Caco-2 (cell line): ENCODE results near the gene KLK8. TPM values are rescaled to one million over a fixed set of nuclear protein-coding genes. Genes with fewer than 3 reads are reported as not detected.

ENCODE experiments used
- BruUV-seq: library from RNA; stranded (reverse); fragments of 400-500 nt; replicated peaks from 2 replicates; lab custom pipeline; 2021; lab: Mats Ljungman, UMichigan
- CTCF ChIA-PET: fragments of 300-600 bp; sonication (Branson Sonifier 250); formaldehyde crosslinking; loops from one replicate; lab custom pipeline; 2022; ENCODE audit warnings: antibody characterized with exemption; lab: Charles Lee
- POLR2A ChIA-PET: fragments of 300-600 bp; sonication (Branson Sonifier 250); formaldehyde crosslinking; loops from one replicate; lab custom pipeline; 2022; ENCODE audit warnings: antibody characterized with exemption; lab: Charles Lee
- DNase-seq, 2 experiments: peaks; one replicate each; pipeline versions ENCODE4 v3.0.0 to v3.0.0-alpha.2; 2020 to 2022
- H3K27me3 ChIP-seq: replicated peaks from 2 replicates; pipeline ENCODE4 v1.6.0; 2011; ENCODE audit warnings: low read length; ENCODE audit not compliant: control insufficient read depth, insufficient read depth
- H3K36me3 ChIP-seq: 2 replicates; pipeline ENCODE4 v1.5.1; 2011; ENCODE audit warnings: low read length; ENCODE audit not compliant: control insufficient read depth, insufficient read depth
- H3K4me1 ChIP-seq: fragments of 250-450 bp; sonication (Bioruptor Pico); 2 replicates; pipeline ENCODE4 v1.5.1; 2020; ENCODE audit warnings: mild to moderate bottlenecking
- H3K4me3 ChIP-seq: 2 replicates; pipeline ENCODE4 v1.5.1; 2011; ENCODE audit warnings: low read depth, mild to moderate bottlenecking, control low read depth, low read length
- H3K9me3 ChIP-seq: fragments of 250-450 bp; sonication (Bioruptor Pico); 2 replicates; pipeline ENCODE4 v1.5.1; 2020; ENCODE audit warnings: mild to moderate bottlenecking, moderate library complexity
- H3K27ac Mint-ChIP-seq: one replicate; pipeline ENCODE4 v1.8.0; 2022; ENCODE audit warnings: mixed read lengths; ENCODE audit not compliant: unreplicated experiment
- H3K27me3 Mint-ChIP-seq: one replicate; pipeline ENCODE4 v1.8.0; 2022; ENCODE audit warnings: mixed read lengths; ENCODE audit not compliant: insufficient read depth, unreplicated experiment
- H3K36me3 Mint-ChIP-seq: one replicate; pipeline ENCODE4 v1.8.0; 2022; ENCODE audit warnings: mild to moderate bottlenecking, mixed read lengths; ENCODE audit not compliant: insufficient read depth, unreplicated experiment
- H3K4me1 Mint-ChIP-seq: one replicate; pipeline ENCODE4 v1.8.0; 2022; ENCODE audit warnings: low read depth, mixed read lengths; ENCODE audit not compliant: unreplicated experiment
- H3K4me3 Mint-ChIP-seq: one replicate; pipeline ENCODE4 v1.8.0; 2022; ENCODE audit warnings: mild to moderate bottlenecking, moderate library complexity, mixed read lengths; ENCODE audit not compliant: unreplicated experiment
- H3K9me3 Mint-ChIP-seq: one replicate; pipeline ENCODE4 v1.8.0; 2022; ENCODE audit warnings: mixed read lengths; ENCODE audit not compliant: unreplicated experiment
- CTCF ChIP-seq, 2 experiments: fragments of 200-600 bp in 1 of 2; IDR thresholded peaks; 1 replicate in 1 of 2; 2 replicates in 1 of 2; pipeline versions ENCODE4 v1.5.1 to v1.8.0; 2011 to 2022; ENCODE audit warnings: antibody characterized with exemption in 1 of 2, control low read depth in 1 of 2, inconsistent platforms in 1 of 2, low read depth in 1 of 2, low read length in 1 of 2, mild to moderate bottlenecking in 1 of 2, moderate library complexity in 1 of 2; ENCODE audit not compliant: insufficient read depth in 1 of 2, severe bottlenecking in 1 of 2, unreplicated experiment in 1 of 2
- intact Hi-C: fragments of 100-400 bp; cut with micrococcal nuclease; formaldehyde crosslinking; loops from one replicate; pipeline ENCODE4 v1.10.0; 2022; ENCODE audit not compliant: unreplicated experiment
- total RNA-seq: library from RNA; stranded (reverse); gene quantifications from 2 replicates; pipeline ENCODE4 v1.2.3, GENCODE V29; 2022

The KLK8 gene
- total RNA-seq, 1 experiment from 2014 or later: 1.7 TPM

GRCh38 chr19:51018745-51019543 lies 17.5 kb upstream of the KLK8 start:
- BruUV-seq: no TSS peak
- no peaks in the 10 kb centered on the region for H3K4me1 Mint-ChIP-seq
- no peak for TF ChIP-seq CTCF (IDR thresholded peaks at IDR 0.05; ENCODE audit: insufficient read depth in 1 of 2, low read depth in 1 of 2, low read length in 1 of 2, severe bottlenecking in 1 of 2, unreplicated experiment in 1 of 2)

GRCh38 chr19:51016798-51017683 lies 15.6 kb upstream of the KLK8 start:
- H3K4me3 Mint-ChIP-seq: peak overlapping the region; percentile 59
- CTCF ChIA-PET: interaction anchor here (0.6 to 1.0 kb wide), 3 partner anchors 16 to 177 kb away, joined by 3 to 4 read pairs (median 3); no protein-coding TSS in a partner anchor
- H3K36me3 ChIP-seq: no peaks in the 10 kb centered on the region
- peak; percentile 41 to 42 for TF ChIP-seq CTCF (IDR thresholded peaks at IDR 0.05; ENCODE audit: insufficient read depth in 1 of 2, low read depth in 1 of 2, low read length in 1 of 2, severe bottlenecking in 1 of 2, unreplicated experiment in 1 of 2)
- H3K9me3 Mint-ChIP-seq: no peaks in the 10 kb centered on the region
- peaks cover 5% of the 10 kb centered on the region for H3K27me3 ChIP-seq
- no peaks in the 10 kb centered on the region for H3K4me1 Mint-ChIP-seq
- H3K4me1 ChIP-seq: 0 out of 2 replicates have a peak, but pooled peaks cover 4% of the 10 kb centered on the region
- no TSS peak for BruUV-seq
- peak; percentile 52 to 54 for DNase-seq
- H3K27me3 Mint-ChIP-seq: peaks cover 27% of the 10 kb centered on the region
- no peaks in the 10 kb centered on the region for H3K9me3 ChIP-seq
- H3K4me3 ChIP-seq: no peak overlapping the region
- POLR2A ChIA-PET: no interaction called here
- no peak overlapping the region for H3K27ac Mint-ChIP-seq
- intact Hi-C loops: no loop called here
- H3K36me3 Mint-ChIP-seq: no peaks in the 10 kb centered on the region

More at GRCh38 chr19:51018745-51019543, 17.5 kb upstream of the KLK8 start:
- peak overlapping the region; percentile 17 for H3K4me3 ChIP-seq
- H3K4me1 ChIP-seq: 0 out of 2 replicates have a peak, but pooled peaks cover 4% of the 10 kb centered on the region
- DNase-seq: no peak
- ChIA-PET POLR2A (no interaction called here), CTCF (interaction anchor here (0.6 kb wide), 4 partner anchors 24 to 610 kb away, joined by 3 to 6 read pairs (median 3); no protein-coding TSS in a partner anchor)
- Mint-ChIP-seq H3K9me3 (no peaks in the 10 kb centered on the region), H3K27me3 (peaks cover 35% of the 10 kb centered on the region), H3K4me3 (peak overlapping the region; percentile 60), H3K27ac (no peak overlapping the region), H3K36me3 (no peaks in the 10 kb centered on the region)
- peaks cover 5% of the 10 kb centered on the region for H3K27me3 ChIP-seq
- H3K9me3 ChIP-seq: no peaks in the 10 kb centered on the region
- intact Hi-C loops: no loop called here
- no peaks in the 10 kb centered on the region for H3K36me3 ChIP-seq

GRCh38 chr19:51015691-51016267 lies 14.4 kb upstream of the KLK8 start:
- CTCF ChIA-PET: no interaction called here

More at GRCh38 chr19:51015691-51016267, 14.4 kb upstream of the KLK8 start:
- no peak for DNase-seq
- TF ChIP-seq CTCF (IDR thresholded peaks at IDR 0.05; ENCODE audit: insufficient read depth in 1 of 2, low read depth in 1 of 2, low read length in 1 of 2, severe bottlenecking in 1 of 2, unreplicated experiment in 1 of 2): no peak
- intact Hi-C loops: no loop called here
- no TSS peak for BruUV-seq
- Mint-ChIP-seq H3K36me3 (no peaks in the 10 kb centered on the region), H3K27ac (no peak overlapping the region), H3K4me3 (no peak overlapping the region), H3K27me3 (peaks cover 28% of the 10 kb centered on the region), H3K9me3 (no peaks in the 10 kb centered on the region), H3K4me1 (no peaks in the 10 kb centered on the region)
- POLR2A ChIA-PET: no interaction called here
- H3K4me3 ChIP-seq: no peak overlapping the region
- peaks cover 5% of the 10 kb centered on the region for H3K27me3 ChIP-seq
- H3K36me3 ChIP-seq: no peaks in the 10 kb centered on the region
- no peaks in the 10 kb centered on the region for H3K9me3 ChIP-seq
- H3K4me1 ChIP-seq: 0 out of 2 replicates have a peak, but pooled peaks cover 4% of the 10 kb centered on the region
